Measurements from ENCODE around the gene RIPPLY2. TPM values are rescaled to one million over a fixed set of nuclear protein-coding genes. Genes with fewer than 3 reads are reported as not detected.

RIPPLY2 gene
- total RNA-seq, 1 experiment from 2014 or later, result not detected

- Mint-ChIP-seq H3K9me3 (ENCODE audit: unreplicated experiment) (peaks cover 14% of the 10 kb centered on the region), H3K4me3 (ENCODE audit: unreplicated experiment) (no peak overlapping the region), H3K27ac (ENCODE audit: unreplicated experiment) (no peak overlapping the region), H3K36me3 (ENCODE audit: insufficient read depth, unreplicated experiment) (peaks cover 16% of the 10 kb centered on the region), H3K4me1 (ENCODE audit: low read depth, unreplicated experiment) (no peaks in the 10 kb centered on the region), H3K27me3 (ENCODE audit: insufficient read depth, unreplicated experiment) (no peaks in the 10 kb centered on the region)
- H3K27me3 ChIP-seq (replicated peaks; ENCODE audit: control insufficient read depth, insufficient read depth, low read length), result no peaks in the 10 kb centered on the region
- H3K9me3 ChIP-seq, result peaks cover 9% of the 10 kb centered on the region; the same call in 1 of the 2 replicates
- no peak overlapping the region for H3K4me3 ChIP-seq (ENCODE audit: low read depth, low read length)
- intact Hi-C loops (cut with micrococcal nuclease; ENCODE audit: unreplicated experiment), result no loop called here
- POLR2A ChIA-PET, result no interaction called here
- CTCF ChIA-PET, result no interaction called here
- no peaks in the 10 kb centered on the region for H3K4me1 ChIP-seq
- BruUV-seq (replicated peaks), result no TSS peak
- H3K36me3 ChIP-seq (ENCODE audit: control insufficient read depth, insufficient read depth, low read length), result peaks cover 4% of the 10 kb centered on the region
- DNase-seq, result no peak
- no peak for TF ChIP-seq CTCF (IDR thresholded peaks at IDR 0.05; ENCODE audit: insufficient read depth in 1 of 2, low read depth in 1 of 2, low read length in 1 of 2, severe bottlenecking in 1 of 2, unreplicated experiment in 1 of 2)
These were observed 13.9 kb downstream of the RIPPLY2 start for GRCh38 chr6:83867043-83867442.

GRCh38 chr6:83867527-83868161 lies 14.5 kb downstream of the RIPPLY2 start:
- no TSS peak for BruUV-seq (replicated peaks)
- ChIA-PET POLR2A (no interaction called here), CTCF (no interaction called here)
- intact Hi-C loops (cut with micrococcal nuclease; ENCODE audit: unreplicated experiment), result no loop called here
- no peaks in the 10 kb centered on the region for H3K4me1 ChIP-seq
- H3K36me3 Mint-ChIP-seq (ENCODE audit: insufficient read depth, unreplicated experiment), result peaks cover 16% of the 10 kb centered on the region
- H3K27me3 ChIP-seq (replicated peaks; ENCODE audit: control insufficient read depth, insufficient read depth, low read length), result no peaks in the 10 kb centered on the region
- no peaks in the 10 kb centered on the region for H3K4me1 Mint-ChIP-seq (ENCODE audit: low read depth, unreplicated experiment)
- TF ChIP-seq CTCF (IDR thresholded peaks at IDR 0.05; ENCODE audit: insufficient read depth in 1 of 2, low read depth in 1 of 2, low read length in 1 of 2, severe bottlenecking in 1 of 2, unreplicated experiment in 1 of 2), result no peak
- H3K9me3 Mint-ChIP-seq (ENCODE audit: unreplicated experiment), result peaks cover 14% of the 10 kb centered on the region
- no peaks in the 10 kb centered on the region for H3K27me3 Mint-ChIP-seq (ENCODE audit: insufficient read depth, unreplicated experiment)
- DNase-seq, result peak; percentile 29 to 42
- peaks cover 4% of the 10 kb centered on the region for H3K36me3 ChIP-seq (ENCODE audit: control insufficient read depth, insufficient read depth, low read length)
- H3K4me3 ChIP-seq (ENCODE audit: low read depth, low read length), result no peak overlapping the region
- H3K27ac Mint-ChIP-seq (ENCODE audit: unreplicated experiment), result no peak overlapping the region
- H3K4me3 Mint-ChIP-seq (ENCODE audit: unreplicated experiment), result no peak overlapping the region
- H3K9me3 ChIP-seq, result peaks cover 9% of the 10 kb centered on the region; the same call in 1 of the 2 replicates

- no peaks in the 10 kb centered on the region for H3K27me3 Mint-ChIP-seq (ENCODE audit: insufficient read depth, unreplicated experiment)
- POLR2A ChIA-PET, result no interaction called here
These were observed 15.5 kb downstream of the RIPPLY2 start for GRCh38 chr6:83868639-83869038.

More at GRCh38 chr6:83868639-83869038, 15.5 kb downstream of the RIPPLY2 start:
- no peaks in the 10 kb centered on the region for H3K4me1 ChIP-seq
- no peak overlapping the region for H3K4me3 ChIP-seq (ENCODE audit: low read depth, low read length)
- H3K4me1 Mint-ChIP-seq (ENCODE audit: low read depth, unreplicated experiment), result no peaks in the 10 kb centered on the region
- peaks cover 4% of the 10 kb centered on the region for H3K36me3 ChIP-seq (ENCODE audit: control insufficient read depth, insufficient read depth, low read length)
- peaks cover 9% of the 10 kb centered on the region; the same call in 1 of the 2 replicates for H3K9me3 ChIP-seq
- intact Hi-C loops (cut with micrococcal nuclease; ENCODE audit: unreplicated experiment), result no loop called here
- DNase-seq, result no peak
- H3K9me3 Mint-ChIP-seq (ENCODE audit: unreplicated experiment), result peaks cover 14% of the 10 kb centered on the region
- no TSS peak for BruUV-seq (replicated peaks)
- H3K27ac Mint-ChIP-seq (ENCODE audit: unreplicated experiment), result no peak overlapping the region
- CTCF ChIA-PET, result no interaction called here
- H3K4me3 Mint-ChIP-seq (ENCODE audit: unreplicated experiment), result no peak overlapping the region
- no peak for TF ChIP-seq CTCF (IDR thresholded peaks at IDR 0.05; ENCODE audit: insufficient read depth in 1 of 2, low read depth in 1 of 2, low read length in 1 of 2, severe bottlenecking in 1 of 2, unreplicated experiment in 1 of 2)
- H3K27me3 ChIP-seq (replicated peaks; ENCODE audit: control insufficient read depth, insufficient read depth, low read length), result no peaks in the 10 kb centered on the region
- peaks cover 19% of the 10 kb centered on the region for H3K36me3 Mint-ChIP-seq (ENCODE audit: insufficient read depth, unreplicated experiment)
